Osteocyte (in vitro differentiated cells): ENCODE measurements around the gene ITK. TPM values are rescaled to one million over a fixed set of nuclear protein-coding genes. Genes with fewer than 3 reads are reported as not detected.

Experiments
- DNase-seq: peaks from one replicate; pipeline ENCODE4 v3.0.0; 2021; ENCODE audit warnings: mixed read lengths; ENCODE audit not compliant: unreplicated experiment; ENCODE audit errors: extremely low spot score
- H3K27ac Mint-ChIP-seq: one replicate; pipeline ENCODE4 v1.8.0; 2021; ENCODE audit warnings: mild to moderate bottlenecking, mixed read lengths; ENCODE audit not compliant: unreplicated experiment
- H3K27me3 Mint-ChIP-seq: one replicate; pipeline ENCODE4 v1.8.0; 2021; ENCODE audit warnings: mixed read lengths; ENCODE audit not compliant: unreplicated experiment
- H3K36me3 Mint-ChIP-seq: one replicate; pipeline ENCODE4 v1.8.0; 2021; ENCODE audit warnings: mixed read lengths; ENCODE audit not compliant: unreplicated experiment
- H3K4me1 Mint-ChIP-seq: one replicate; pipeline ENCODE4 v1.8.0; 2021; ENCODE audit warnings: mixed read lengths; ENCODE audit not compliant: unreplicated experiment
- H3K4me3 Mint-ChIP-seq: one replicate; pipeline ENCODE4 v1.8.0; 2021; ENCODE audit warnings: mild to moderate bottlenecking, moderate library complexity, mixed read lengths; ENCODE audit not compliant: unreplicated experiment
- H3K9me3 Mint-ChIP-seq: one replicate; pipeline ENCODE4 v1.8.0; 2021; ENCODE audit warnings: mixed read lengths; ENCODE audit not compliant: unreplicated experiment
- total RNA-seq: library from RNA; stranded (reverse); gene quantifications from 2 replicates; pipeline ENCODE4 v1.2.1, GENCODE V29; 2021
- TF ChIP-seq, protein P1 (sequence below): fragments of 200-600 bp; sonication (generic); IDR thresholded peaks from 2 replicates; pipeline ENCODE4 v1.5.0; 2021; ENCODE audit warnings: antibody characterized with exemption, mild to moderate bottlenecking, moderate library complexity

The ITK gene
- total RNA-seq, 1 donor from 2014 or later = not detected

DNA sequence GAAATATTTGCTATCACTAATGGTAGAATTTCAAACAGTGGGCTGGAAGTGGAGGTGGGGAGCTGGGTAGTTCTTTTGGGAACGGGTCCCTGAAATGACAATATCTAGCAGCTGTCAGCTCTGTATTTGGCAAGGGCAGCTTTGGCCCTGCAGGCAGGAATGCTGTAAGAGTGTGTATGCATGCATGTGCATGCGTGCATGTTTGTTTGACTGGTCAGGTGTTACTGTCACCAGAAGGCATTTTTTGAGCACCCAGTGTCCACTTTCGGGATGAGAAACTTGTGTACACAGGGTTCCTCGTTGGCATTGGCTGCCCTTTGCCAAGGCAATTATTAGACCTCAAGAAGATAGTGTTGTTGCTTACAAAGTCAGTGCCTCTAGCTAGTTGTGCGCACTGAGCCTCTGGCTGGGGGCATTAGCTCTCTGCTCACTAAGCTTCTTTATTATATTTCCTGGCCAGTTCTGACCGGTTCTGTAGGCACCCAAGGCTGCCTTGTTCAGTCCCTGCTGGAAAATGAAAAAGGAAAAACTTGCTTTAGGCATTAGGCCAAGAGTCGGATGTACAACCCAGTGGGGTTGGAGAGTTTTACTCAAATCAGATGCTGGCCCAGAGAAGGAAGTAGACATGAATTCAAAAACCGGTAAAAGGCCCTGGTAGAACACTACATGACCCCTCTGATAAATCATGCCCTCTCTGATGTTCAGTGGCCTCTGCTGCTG lies 87.3 kb downstream of the ITK start:
- Mint-ChIP-seq H3K27ac (no peak overlapping the region), H3K4me3 (no peak overlapping the region), H3K27me3 (peaks cover 13% of the 10 kb centered on the region), H3K9me3 (no peaks in the 10 kb centered on the region), H3K4me1 (peaks cover 4% of the 10 kb centered on the region), H3K36me3 (no peaks in the 10 kb centered on the region)
- DNase-seq = no peak
- TF ChIP-seq, protein P1, sequence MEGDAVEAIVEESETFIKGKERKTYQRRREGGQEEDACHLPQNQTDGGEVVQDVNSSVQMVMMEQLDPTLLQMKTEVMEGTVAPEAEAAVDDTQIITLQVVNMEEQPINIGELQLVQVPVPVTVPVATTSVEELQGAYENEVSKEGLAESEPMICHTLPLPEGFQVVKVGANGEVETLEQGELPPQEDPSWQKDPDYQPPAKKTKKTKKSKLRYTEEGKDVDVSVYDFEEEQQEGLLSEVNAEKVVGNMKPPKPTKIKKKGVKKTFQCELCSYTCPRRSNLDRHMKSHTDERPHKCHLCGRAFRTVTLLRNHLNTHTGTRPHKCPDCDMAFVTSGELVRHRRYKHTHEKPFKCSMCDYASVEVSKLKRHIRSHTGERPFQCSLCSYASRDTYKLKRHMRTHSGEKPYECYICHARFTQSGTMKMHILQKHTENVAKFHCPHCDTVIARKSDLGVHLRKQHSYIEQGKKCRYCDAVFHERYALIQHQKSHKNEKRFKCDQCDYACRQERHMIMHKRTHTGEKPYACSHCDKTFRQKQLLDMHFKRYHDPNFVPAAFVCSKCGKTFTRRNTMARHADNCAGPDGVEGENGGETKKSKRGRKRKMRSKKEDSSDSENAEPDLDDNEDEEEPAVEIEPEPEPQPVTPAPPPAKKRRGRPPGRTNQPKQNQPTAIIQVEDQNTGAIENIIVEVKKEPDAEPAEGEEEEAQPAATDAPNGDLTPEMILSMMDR = no peak

DNA sequence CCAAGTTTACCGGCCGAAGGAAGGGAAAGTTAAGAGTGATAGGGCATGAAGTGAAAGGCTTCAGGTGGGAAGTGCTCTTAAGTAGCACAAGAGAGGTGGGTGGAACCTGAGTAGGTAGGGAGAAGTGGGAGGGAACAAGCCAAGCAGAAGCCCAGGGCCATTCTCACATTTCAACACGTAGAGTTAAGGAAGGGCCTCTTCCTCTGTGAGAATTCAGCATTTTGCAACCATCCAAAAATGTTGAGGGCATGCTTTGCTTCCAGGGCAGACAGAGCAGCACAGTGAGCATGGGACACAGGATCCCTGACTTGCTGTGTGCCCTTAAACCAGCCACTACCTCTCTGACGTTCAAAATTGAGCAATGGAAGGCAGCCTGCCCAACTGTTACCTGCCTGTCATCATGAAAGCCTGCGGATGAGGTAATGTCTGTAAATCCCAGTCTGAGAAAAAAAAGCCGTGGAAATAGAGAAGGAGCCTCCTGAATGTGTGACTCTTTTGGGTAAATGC lies 88.6 kb downstream of the ITK start:
- peaks cover 4% of the 10 kb centered on the region for H3K27me3 Mint-ChIP-seq
- H3K4me3 Mint-ChIP-seq = no peak overlapping the region
- no peak for DNase-seq
- no peak overlapping the region for H3K27ac Mint-ChIP-seq
- H3K9me3 Mint-ChIP-seq = no peaks in the 10 kb centered on the region
- TF ChIP-seq, protein P1 = no peak
- H3K4me1 Mint-ChIP-seq = peaks cover 4% of the 10 kb centered on the region
- H3K36me3 Mint-ChIP-seq = no peaks in the 10 kb centered on the region

- no peak for DNase-seq
- H3K4me3 Mint-ChIP-seq = no peak overlapping the region
- peaks cover 4% of the 10 kb centered on the region for H3K4me1 Mint-ChIP-seq
- TF ChIP-seq, protein P1 = no peak
- no peak overlapping the region for H3K27ac Mint-ChIP-seq
- H3K36me3 Mint-ChIP-seq = no peaks in the 10 kb centered on the region
- no peaks in the 10 kb centered on the region for H3K9me3 Mint-ChIP-seq
- peaks cover under 1% of the 10 kb centered on the region for H3K27me3 Mint-ChIP-seq
Measured at GRCh38 chr5:157269761-157270272, 89.2 kb downstream of the ITK start.

- Mint-ChIP-seq H3K9me3 (no peaks in the 10 kb centered on the region), H3K36me3 (no peaks in the 10 kb centered on the region), H3K4me1 (peaks cover 4% of the 10 kb centered on the region), H3K27me3 (no peaks in the 10 kb centered on the region), H3K27ac (no peak overlapping the region), H3K4me3 (no peak overlapping the region)
- no peak for DNase-seq
- TF ChIP-seq, protein P1 = no peak
Measured at GRCh38 chr5:157270771-157271170, 90.1 kb downstream of the ITK start.

- no peaks in the 10 kb centered on the region for H3K9me3 Mint-ChIP-seq
- H3K27me3 Mint-ChIP-seq = no peaks in the 10 kb centered on the region
- H3K4me1 Mint-ChIP-seq = peaks cover 1% of the 10 kb centered on the region
- H3K36me3 Mint-ChIP-seq = no peaks in the 10 kb centered on the region
- DNase-seq = no peak
- TF ChIP-seq, protein P1 = no peak
- no peak overlapping the region for H3K27ac Mint-ChIP-seq
- no peak overlapping the region for H3K4me3 Mint-ChIP-seq
Measured at GRCh38 chr5:157271740-157272271, 91.2 kb downstream of the ITK start.
